ENCODE measurements around the gene KRT7.

GRCh38 chr12:52250048-52250990 is 17.3 kb downstream of the KRT7 start:
- TF ChIP-seq CTCF (IDR thresholded peaks at IDR 0.05) (no peak), POLR2A (IDR thresholded peaks at IDR 0.05) (no peak)
